HepG2 (cell line): ENCODE results near the gene CTIF. TPM values are rescaled to one million over a fixed set of nuclear protein-coding genes. Genes with fewer than 3 reads are reported as not detected.

Experiments
- ATAC-seq: fragments of 200-7000 bp; cut with Tn5 transposase; 3 replicates; pipeline ENCODE4 v1.9.1; 2020; ENCODE audit warnings: mild to moderate bottlenecking, moderate library complexity
- BruUV-seq: library from RNA; stranded (reverse); fragments of 400-500 nt; replicated peaks from 2 replicates; lab custom pipeline; 2021; lab: Mats Ljungman, UMichigan
- CTCF ChIA-PET: fragments of 300-600 bp; formaldehyde crosslinking; extraction: SDS; loops from one replicate; lab custom pipeline; 2021; ENCODE audit warnings: low total read pairs, inconsistent platforms, low intra/inter-chr PET ratio; lab: Yijun Ruan, JAX
- POLR2A ChIA-PET: fragments of 350-600 bp; sonication (Branson Sonifier 250); formaldehyde crosslinking; loops from one replicate; lab custom pipeline; 2020; ENCODE audit warnings: antibody characterized with exemption, inconsistent platforms; lab: Yijun Ruan, JAX
- DNase-seq: peaks from one replicate; pipeline ENCODE4 v3.0.0-alpha.2; 2015; ENCODE audit warnings: low spot score
- FAIRE-seq: peaks from 3 replicates; lab custom pipeline; 2011; peaks lifted over from hg19 to GRCh38; lab: Jason Lieb, UNC
- H2AFZ ChIP-seq: one replicate; pipeline ENCODE4 v1.6.1; 2011; ENCODE audit warnings: low read length, inconsistent platforms
- H3K27ac ChIP-seq: fragments of 300-600 bp; 3 replicates; pipeline ENCODE4 v1.8.0; 2011; ENCODE audit warnings: mixed run types, mild to moderate bottlenecking, mixed read lengths, low read length, inconsistent platforms; ENCODE audit not compliant: insufficient read depth; ENCODE audit errors: extremely low read length
- H3K27me3 ChIP-seq, 2 experiments: fragments of 200-600 bp in 1 of 2; 2 replicates in 1 of 2; 3 replicates in 1 of 2; pipeline versions ENCODE4 v1.6.0 to v1.8.0; 2011; ENCODE audit warnings: low read length in 2 of 2, mild to moderate bottlenecking in 2 of 2, moderate library complexity in 2 of 2, inconsistent platforms in 1 of 2; ENCODE audit not compliant: insufficient read depth in 2 of 2, control insufficient read depth in 1 of 2
- H3K36me3 ChIP-seq, 2 experiments: fragments of 200-600 bp in 1 of 2; replicated peaks in 1 of 2; 2 replicates in 1 of 2; 3 replicates in 1 of 2; pipeline versions ENCODE4 v1.5.1 to v1.8.0; 2011; ENCODE audit warnings: low read length in 2 of 2, inconsistent platforms in 1 of 2; ENCODE audit not compliant: insufficient read depth in 2 of 2, control insufficient read depth in 1 of 2
- H3K4me1 ChIP-seq: 2 replicates; pipeline ENCODE4 v1.5.1; 2012; ENCODE audit warnings: low read length, inconsistent platforms; ENCODE audit not compliant: insufficient read depth
- H3K4me2 ChIP-seq: 2 replicates; pipeline ENCODE4 v1.6.0; 2011; ENCODE audit warnings: low read depth, low read length, inconsistent platforms
- H3K4me3 ChIP-seq, 3 experiments: fragments of 200-600 bp in 1 of 3; sonication (generic), shearing (Covaris generic) in 1 of 3; replicated peaks in 1 of 3; 2 replicates each; pipeline ENCODE4 v1.5.1; 2011 to 2016; ENCODE audit warnings: low read length in 3 of 3, inconsistent platforms in 2 of 3, low read depth in 2 of 3, mild to moderate bottlenecking in 2 of 3, control low read depth in 1 of 3, mixed read lengths in 1 of 3; ENCODE audit not compliant: insufficient read depth in 1 of 3
- H3K79me2 ChIP-seq: one replicate; pipeline ENCODE4 v1.6.1; 2011; ENCODE audit warnings: low read length, inconsistent platforms; ENCODE audit not compliant: insufficient read depth
- H3K9ac ChIP-seq: 2 replicates; pipeline ENCODE4 v1.6.0; 2011; ENCODE audit warnings: mild to moderate bottlenecking, low read depth, low read length, inconsistent platforms; ENCODE audit not compliant: insufficient read depth
- H3K9me3 ChIP-seq: 2 replicates; pipeline ENCODE4 v1.5.1; 2012; ENCODE audit warnings: mild to moderate bottlenecking, low read length
- H4K20me1 ChIP-seq: 2 replicates; pipeline ENCODE4 v1.6.0; 2011; ENCODE audit warnings: inconsistent platforms, mild to moderate bottlenecking, low read length, moderate library complexity; ENCODE audit not compliant: insufficient read depth
- ARNT ChIP-seq: fragments of 450-650 bp; IDR thresholded peaks from 2 replicates; pipeline ENCODE4 v1.6.1; 2017
- ETS1 ChIP-seq: sonication (generic); formaldehyde crosslinking; IDR thresholded peaks from 2 replicates; pipeline ENCODE4 v1.4.0; 2020; ENCODE audit warnings: missing genetic modification reagents
- MTA3 ChIP-seq: sonication (generic); formaldehyde crosslinking; IDR thresholded peaks from 2 replicates; pipeline ENCODE4 v1.4.0; 2020; ENCODE audit warnings: missing genetic modification reagents
- MXD4 ChIP-seq: IDR thresholded peaks from 2 replicates; pipeline ENCODE4 v1.6.1; 2016; ENCODE audit warnings: mild to moderate bottlenecking, missing biosample characterization, missing genetic modification reagents
- RELA ChIP-seq: sonication (generic); formaldehyde crosslinking; IDR thresholded peaks from 2 replicates; pipeline ENCODE4 v1.4.0; 2020; ENCODE audit warnings: missing genetic modification reagents
- RFXANK ChIP-seq: IDR thresholded peaks from 2 replicates; pipeline ENCODE4 v1.6.1; 2016
- SIN3B ChIP-seq: fragments of 150-350 bp; IDR thresholded peaks from 2 replicates; pipeline ENCODE4 v1.6.1; 2014; ENCODE audit warnings: low read length
- TBX2 ChIP-seq: sonication (generic); formaldehyde crosslinking; IDR thresholded peaks from 2 replicates; pipeline ENCODE4 v1.5.0; 2020; ENCODE audit warnings: missing genetic modification reagents, mild to moderate bottlenecking, borderline replicate concordance
- ZNF44 ChIP-seq: sonication (generic); formaldehyde crosslinking; IDR thresholded peaks from 2 replicates; pipeline ENCODE4 v1.5.1; 2020; ENCODE audit warnings: mild to moderate bottlenecking, missing genetic modification reagents
- ZNF446 ChIP-seq: sonication (generic); formaldehyde crosslinking; IDR thresholded peaks from 2 replicates; pipeline ENCODE4 v1.5.0; 2020; ENCODE audit warnings: mild to moderate bottlenecking, missing genetic modification reagents
- WGBS: methylation state at CpG from one replicate; pipeline ENCODE4 v1.1.6; 2017; ENCODE audit warnings: low lambda C conversion rate; 5-methylcytosine and 5-hydroxymethylcytosine counted together
- in situ Hi-C: cut with HindIII; loops from 2 replicates; pipeline ENCODE4 v1.10.0; 2017; ENCODE audit warnings: low pct_unique_long_range_greater_than_20kb; ENCODE audit not compliant: extremely low pct_ligation_motif_present
- intact Hi-C: fragments of 100-400 bp; cut with micrococcal nuclease; formaldehyde crosslinking; loops from one replicate; pipeline ENCODE4 v1.10.0; 2022; ENCODE audit not compliant: unreplicated experiment
- polyA plus RNA-seq, 8 experiments: library from polyadenylated mRNA; depleted of rRNA in 3 of 8; stranded (reverse) in 7 of 8; unstranded in 1 of 8; fragments of >200 nt; fragmentation: Illumina TruSeq in 4 of 8; extraction: Trizol in 4 of 8; gene quantifications; 2 replicates each; pipeline versions ENCODE4 v1.2.1 to v1.2.3, GENCODE V29; 2011 to 2016; ENCODE audit warnings: low read depth in 4 of 8, missing spikeins in 1 of 8, mixed read lengths in 1 of 8; ENCODE audit not compliant: insufficient read depth in 1 of 8
- total RNA-seq, 5 experiments: library from RNA; depleted of rRNA; stranded (reverse); fragments of >200 nt; fragmentation: Illumina TruSeq; extraction: Trizol; gene quantifications; 2 replicates each; pipeline ENCODE4 v1.2.3, GENCODE V29; 2016; ENCODE audit warnings: low read depth in 1 of 5

Gene CTIF
- total and polyA plus RNA-seq, 2 of the 13 experiments (the other 11 are each of a cell fraction or from before 2014, with no cell fraction given) = 18.2 to 28.0 TPM

GRCh38 chr18:48599391-48599790, 60.6 kb downstream of the CTIF start:
- H3K4me3 ChIP-seq = no peak overlapping the region
- H3K9ac ChIP-seq = no peak overlapping the region
- 95% methylated on average over 4 of the region's 4 CpGs for WGBS
- H3K79me2 ChIP-seq = peaks cover 11% of the 10 kb centered on the region
- H3K9me3 ChIP-seq = no peaks in the 10 kb centered on the region
- FAIRE-seq (no peak), ATAC-seq (no peak), DNase-seq (no peak)
- no peak overlapping the region for H2AFZ ChIP-seq
- H3K36me3 ChIP-seq = peaks cover 4 to 10% of the 10 kb centered on the region in 2 experiments; a peak in 4 of 5 replicates
- no TSS peak for BruUV-seq
- no peaks in the 10 kb centered on the region for H3K27me3 ChIP-seq
- H3K4me2 ChIP-seq = no peak overlapping the region
- H4K20me1 ChIP-seq = no peaks in the 10 kb centered on the region
- no peaks in the 10 kb centered on the region for H3K4me1 ChIP-seq
- no peak for TF ChIP-seq MTA3
- TF ChIP-seq SIN3B = no peak
- TF ChIP-seq ARNT = no peak
- no peak for TF ChIP-seq ZNF446 (CRISPR knock-in tag)
- TF ChIP-seq RELA = no peak
- no peak for TF ChIP-seq MXD4
- no peak for TF ChIP-seq ETS1 (CRISPR knock-in tag)
- no peak for TF ChIP-seq TBX2
- TF ChIP-seq ZNF44 (CRISPR knock-in tag) = no peak
- ChIA-PET POLR2A (no interaction called here), CTCF (no interaction called here)
- no peak overlapping the region for H3K27ac ChIP-seq
- in situ Hi-C loops = no loop called here
- intact Hi-C loops = no loop called here

DNA sequence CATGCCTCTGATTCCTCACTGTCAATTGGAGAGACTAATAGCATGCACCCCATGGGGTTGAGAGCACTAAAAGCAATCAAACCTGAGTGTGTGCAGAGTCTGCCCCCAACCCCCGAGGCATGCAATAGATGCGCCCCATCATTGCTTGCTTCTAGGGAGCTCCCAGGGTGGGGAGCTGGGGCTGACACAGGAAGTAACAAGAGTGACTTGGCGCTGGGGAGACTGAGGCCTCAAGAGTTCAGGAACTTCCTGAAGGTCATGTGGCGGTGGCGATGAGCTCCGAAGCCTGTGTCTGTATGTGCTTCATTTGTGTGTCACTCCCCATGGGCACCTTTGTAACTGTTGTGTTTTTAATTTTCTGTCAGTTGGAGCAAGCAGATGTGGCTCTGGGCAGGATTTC, 61.2 kb downstream of the CTIF start:
- no peak for DNase-seq
- Histone ChIP-seq H3K27ac (no peak overlapping the region), H3K36me3 (peaks cover 4 to 5% of the 10 kb centered on the region in 2 experiments; a peak in 3 of 5 replicates), H2AFZ (no peak overlapping the region), H3K4me2 (no peak overlapping the region), H4K20me1 (no peaks in the 10 kb centered on the region), H3K9ac (no peak overlapping the region), H3K79me2 (peaks cover 11% of the 10 kb centered on the region), H3K4me3 (no peak overlapping the region), H3K9me3 (no peaks in the 10 kb centered on the region), H3K4me1 (peaks cover 4% of the 10 kb centered on the region), H3K27me3 (no peaks in the 10 kb centered on the region)
- FAIRE-seq = no peak
- no peak for TF ChIP-seq RFXANK (CRISPR knock-in tag)
- ATAC-seq = no peak
- POLR2A ChIA-PET = no interaction called here
- CTCF ChIA-PET = no interaction called here
- intact Hi-C loops = no loop called here
- 100% methylated on average over 4 of the region's 6 CpGs for WGBS
- BruUV-seq = no TSS peak
- in situ Hi-C loops = no loop called here
